IMR-90 (cell line): ENCODE data around the gene GDF15. TPM values are rescaled to one million over a fixed set of nuclear protein-coding genes. Genes with fewer than 3 reads are reported as not detected.

Experiments used
- ATAC-seq: fragments of 200-7000 bp; cut with Tn5 transposase; 2 replicates; pipeline ENCODE4 v1.9.1; 2020; ENCODE audit warnings: low read depth, mild to moderate bottlenecking, moderate library complexity
- BruUV-seq: library from RNA; stranded (reverse); fragments of 400-500 nt; replicated peaks from 2 replicates; lab custom pipeline; 2021; lab: Mats Ljungman, UMichigan
- CTCF ChIA-PET: fragments of 300-600 bp; formaldehyde crosslinking; extraction: SDS; loops from one replicate; lab custom pipeline; 2021; ENCODE audit warnings: antibody characterized with exemption; lab: Yijun Ruan, JAX
- POLR2A ChIA-PET: fragments of 300-600 bp; sonication (Branson Sonifier 250); formaldehyde crosslinking; loops from one replicate; lab custom pipeline; 2022; ENCODE audit warnings: antibody characterized with exemption; ENCODE audit not compliant: unreplicated experiment; lab: Charles Lee
- DNase-seq: peaks from one replicate; pipeline ENCODE4 v3.0.0; 2013
- H2AFZ ChIP-seq: replicated peaks from 2 replicates; pipeline ENCODE3; 2013; ENCODE audit warnings: low read length, mild to moderate bottlenecking; ENCODE audit not compliant: poor library complexity
- H2AK5ac ChIP-seq: 2 replicates; pipeline ENCODE4 v1.6.1; 2013; ENCODE audit warnings: low read depth, low read length, inconsistent platforms
- H2AK9ac ChIP-seq: replicated peaks from 2 replicates; pipeline ENCODE3; 2013; ENCODE audit warnings: mild to moderate bottlenecking, low read depth, low read length, moderate library complexity; ENCODE audit not compliant: poor library complexity
- H2BK120ac ChIP-seq: 2 replicates; pipeline ENCODE4 v1.6.1; 2013; ENCODE audit warnings: low read depth, low read length, inconsistent platforms
- H2BK15ac ChIP-seq: 3 replicates; pipeline ENCODE4 v1.6.1; 2013; ENCODE audit warnings: low read depth, low read length, inconsistent platforms
- H2BK20ac ChIP-seq: 2 replicates; pipeline ENCODE4 v1.6.1; 2013; ENCODE audit warnings: low read depth, mild to moderate bottlenecking, inconsistent platforms, low read length, moderate library complexity
- H2BK5ac ChIP-seq: 2 replicates; pipeline ENCODE4 v1.6.1; 2013; ENCODE audit warnings: mild to moderate bottlenecking, low read depth, low read length, inconsistent platforms; ENCODE audit not compliant: poor library complexity, severe bottlenecking
- H3K14ac ChIP-seq: replicated peaks from 2 replicates; pipeline ENCODE4 v1.6.1; 2013; ENCODE audit warnings: low read depth, low read length, inconsistent platforms
- H3K18ac ChIP-seq: 2 replicates; pipeline ENCODE4 v1.6.1; 2013; ENCODE audit warnings: low read depth, low read length, control low read depth
- H3K23ac ChIP-seq: 2 replicates; pipeline ENCODE4 v1.6.1; 2013; ENCODE audit warnings: low read depth, low read length, inconsistent platforms
- H3K27ac ChIP-seq: 2 replicates; pipeline ENCODE4 v1.5.1; 2013; ENCODE audit warnings: mild to moderate bottlenecking, control low read depth, low read length; ENCODE audit not compliant: insufficient read depth
- H3K27me3 ChIP-seq: 2 replicates; pipeline ENCODE4 v1.6.1; 2013; ENCODE audit warnings: low read length; ENCODE audit not compliant: control insufficient read depth, insufficient read depth
- H3K36me3 ChIP-seq: 2 replicates; pipeline ENCODE4 v1.6.1; 2013; ENCODE audit warnings: low read length, mixed read lengths; ENCODE audit not compliant: control insufficient read depth, insufficient read depth
- H3K4ac ChIP-seq: 2 replicates; pipeline ENCODE4 v1.6.1; 2013; ENCODE audit warnings: low read depth, low read length, inconsistent platforms
- H3K4me1 ChIP-seq: 2 replicates; pipeline ENCODE4 v1.6.1; 2013; ENCODE audit warnings: low read length, mixed read lengths; ENCODE audit not compliant: control insufficient read depth, insufficient read depth
- H3K4me2 ChIP-seq: 2 replicates; pipeline ENCODE4 v1.6.1; 2013; ENCODE audit warnings: low read depth, mild to moderate bottlenecking, control low read depth, low read length, moderate library complexity
- H3K4me3 ChIP-seq: 2 replicates; pipeline ENCODE4 v1.5.1; 2013; ENCODE audit warnings: low read depth, mild to moderate bottlenecking, control low read depth, low read length, moderate library complexity; ENCODE audit not compliant: insufficient read depth
- H3K56ac ChIP-seq: 2 replicates; pipeline ENCODE4 v1.6.1; 2013; ENCODE audit warnings: low read length, inconsistent platforms; ENCODE audit not compliant: insufficient read depth; ENCODE audit errors: extremely low read depth
- H3K79me1 ChIP-seq, 2 experiments: 2 replicates each; pipeline ENCODE4 v1.6.1; 2013; ENCODE audit warnings: low read length in 2 of 2, inconsistent platforms in 1 of 2, low read depth in 1 of 2
- H3K9ac ChIP-seq: 2 replicates; pipeline ENCODE4 v1.6.1; 2013; ENCODE audit warnings: low read depth, low read length, control low read depth
- H3K9me1 ChIP-seq: 2 replicates; pipeline ENCODE4 v1.6.1; 2013; ENCODE audit warnings: low read length, inconsistent platforms; ENCODE audit not compliant: insufficient read depth
- H3K9me3 ChIP-seq: 2 replicates; pipeline ENCODE4 v1.6.1; 2013; ENCODE audit warnings: low read length; ENCODE audit not compliant: control insufficient read depth, insufficient read depth
- H4K20me1 ChIP-seq: 2 replicates; pipeline ENCODE4 v1.6.1; 2013; ENCODE audit warnings: low read length, inconsistent platforms; ENCODE audit not compliant: insufficient read depth
- H4K5ac ChIP-seq: 2 replicates; pipeline ENCODE4 v1.6.1; 2013; ENCODE audit warnings: mild to moderate bottlenecking, low read depth, low read length, control low read depth
- H4K8ac ChIP-seq, 2 experiments: 2 replicates each; pipeline ENCODE4 v1.6.1; 2013; ENCODE audit warnings: low read depth in 2 of 2, low read length in 2 of 2, control low read depth in 1 of 2, inconsistent platforms in 1 of 2
- H4K91ac ChIP-seq: 2 replicates; pipeline ENCODE4 v1.6.1; 2013; ENCODE audit warnings: low read depth, low read length, inconsistent platforms; ENCODE audit not compliant: insufficient read depth
- BHLHE40 ChIP-seq: fragments of 150-350 bp; IDR thresholded peaks from 2 replicates; pipeline ENCODE4 v1.6.1; 2016; ENCODE audit warnings: mild to moderate bottlenecking, low read depth, low read length
- CEBPB ChIP-seq: IDR thresholded peaks from 2 replicates; pipeline ENCODE4 v1.6.1; 2012; ENCODE audit warnings: low read depth, low read length, improper control_type of control experiment
- CHD1 ChIP-seq: IDR thresholded peaks from 2 replicates; pipeline ENCODE4 v1.6.1; 2012; ENCODE audit warnings: low read depth, low read length, improper control_type of control experiment
- CTCF ChIP-seq: conservative IDR thresholded peaks from 2 replicates; pipeline ENCODE4 v1.5.1; 2012; ENCODE audit warnings: mild to moderate bottlenecking, low read depth, low read length, improper control_type of control experiment
- ELK1 ChIP-seq: fragments of 150-350 bp; IDR thresholded peaks from 2 replicates; pipeline ENCODE4 v1.6.1; 2016; ENCODE audit warnings: low read depth, mild to moderate bottlenecking, low read length, moderate library complexity, borderline replicate concordance
- FOS ChIP-seq: fragments of 150-350 bp; IDR thresholded peaks from 2 replicates; pipeline ENCODE4 v1.6.1; 2016; ENCODE audit warnings: low read depth, low read length
- MAFK ChIP-seq: IDR thresholded peaks from 2 replicates; pipeline ENCODE4 v1.6.1; 2012; ENCODE audit warnings: low read depth, low read length, improper control_type of control experiment
- MAZ ChIP-seq: IDR thresholded peaks from 2 replicates; pipeline ENCODE4 v1.6.1; 2012; ENCODE audit warnings: low read depth, mild to moderate bottlenecking, low read length, improper control_type of control experiment, moderate library complexity, borderline replicate concordance
- MXI1 ChIP-seq: IDR thresholded peaks from 2 replicates; pipeline ENCODE4 v1.6.1; 2012; ENCODE audit warnings: low read depth, mild to moderate bottlenecking, low read length, moderate library complexity, borderline replicate concordance
- NFE2L2 ChIP-seq: fragments of 150-350 bp; IDR thresholded peaks from 2 replicates; pipeline ENCODE4 v1.6.1; 2016; ENCODE audit warnings: low read depth, mild to moderate bottlenecking, low read length
- POLR2A ChIP-seq: IDR thresholded peaks from 2 replicates; pipeline ENCODE4 v1.6.1; 2012; ENCODE audit warnings: mild to moderate bottlenecking, low read depth, low read length
- RAD21 ChIP-seq: IDR thresholded peaks from 2 replicates; pipeline ENCODE4 v1.6.1; 2012; ENCODE audit warnings: low read length, improper control_type of control experiment
- RCOR1 ChIP-seq: IDR thresholded peaks from 2 replicates; pipeline ENCODE4 v1.6.1; 2012; ENCODE audit warnings: mild to moderate bottlenecking, low read length, improper control_type of control experiment; ENCODE audit not compliant: insufficient replicate concordance
- RFX5 ChIP-seq: IDR thresholded peaks from 2 replicates; pipeline ENCODE4 v1.8.0; 2012; ENCODE audit warnings: low read depth, mild to moderate bottlenecking, low read length, moderate library complexity
- SMC3 ChIP-seq: fragments of 150-350 bp; IDR thresholded peaks from 2 replicates; pipeline ENCODE4 v1.6.1; 2016; ENCODE audit warnings: low read depth, mild to moderate bottlenecking, antibody characterized with exemption, low read length, moderate library complexity
- USF2 ChIP-seq: fragments of 150-350 bp; IDR thresholded peaks from 2 replicates; pipeline ENCODE4 v1.6.1; 2017; ENCODE audit warnings: mild to moderate bottlenecking, antibody characterized with exemption, low read length, low read depth
- WGBS, 2 experiments: methylation state at CpG; one replicate each; pipeline versions ENCODE4 v1.1.5 to v1.1.7; 2013; ENCODE audit warnings: missing lambda C conversion rate in 2 of 2; ENCODE audit not compliant: insufficient read length in 1 of 2; ENCODE audit errors: extremely low coverage in 2 of 2; 5-methylcytosine and 5-hydroxymethylcytosine counted together
- dilution Hi-C: fragments of 300-500 bp; cut with HindIII; formaldehyde crosslinking; loops from one replicate; pipeline ENCODE4 v1.14.3; 2018; ENCODE audit warnings: low sequenced_read_pairs; ENCODE audit not compliant: unreplicated experiment
- in situ Hi-C: fragments of 300-500 bp; cut with MboI; formaldehyde crosslinking; loops from 3 replicates; pipeline ENCODE4 v1.14.3; 2019; ENCODE audit warnings: low sequenced_read_pairs, inconsistent platforms, mixed read lengths
- intact Hi-C: fragments of 100-400 bp; cut with micrococcal nuclease; formaldehyde crosslinking; loops from 2 replicates; pipeline ENCODE4 v1.10.0; 2022
- polyA plus RNA-seq, 3 experiments: library from polyadenylated mRNA; depleted of rRNA; stranded (reverse); fragments of >200 nt; gene quantifications; 2 replicates each; pipeline ENCODE4 v1.2.3, GENCODE V29; 2012; ENCODE audit warnings: low replicate concordance in 1 of 3
- total RNA-seq: library from RNA; depleted of rRNA; stranded (reverse); fragments of >200 nt; gene quantifications from 2 replicates; pipeline ENCODE4 v1.2.3, GENCODE V29; 2012

The GDF15 gene
- total and polyA plus RNA-seq, 2 of the 4 experiments (the other 2 are of a cell fraction), result 5.6 to 49.8 TPM

GRCh38 chr19:18357041-18357440 lies 28.9 kb upstream of the GDF15 start:
- Histone ChIP-seq H3K4me1 (no peaks in the 10 kb centered on the region), H4K5ac (no peak overlapping the region), H3K79me1 (peaks cover 0 to 4% of the 10 kb centered on the region in 2 experiments; a peak in 1 of 4 replicates), H3K4ac (no peak overlapping the region), H2BK5ac (no peak overlapping the region), H3K4me2 (no peak overlapping the region), H2BK15ac (no peak overlapping the region), H3K56ac (no peak overlapping the region), H3K14ac (no peak overlapping the region), H3K9ac (no peak overlapping the region), H3K23ac (no peak overlapping the region), H3K9me1 (peaks cover 3% of the 10 kb centered on the region; the same call in 1 of the 2 replicates), H3K27ac (no peak overlapping the region), H3K18ac (no peak overlapping the region), H2AK9ac (peak overlapping the region; percentile 73), H2BK120ac (no peak overlapping the region), H4K91ac (no peak overlapping the region), H3K27me3 (no peaks in the 10 kb centered on the region), H3K4me3 (no peak overlapping the region), H2BK20ac (no peak overlapping the region), H4K20me1 (no peaks in the 10 kb centered on the region), H2AFZ (no peak overlapping the region), H2AK5ac (no peak overlapping the region), H3K9me3 (peaks cover 9% of the 10 kb centered on the region), H3K36me3 (peaks cover 34% of the 10 kb centered on the region), H4K8ac (no peak overlapping the region)
- TF ChIP-seq NFE2L2 (no peak), RCOR1 (no peak), CHD1 (no peak), MAFK (no peak), CTCF (no peak), RAD21 (no peak), MAZ (no peak), USF2 (no peak), POLR2A (no peak), CEBPB (no peak), MXI1 (no peak), RFX5 (no peak), BHLHE40 (no peak), FOS (no peak), SMC3 (no peak), ELK1 (no peak)
- no TSS peak for BruUV-seq
- 100% methylated on average over 1 of the region's 3 CpGs; no CpG with 5 or more reads in 1 of the 2 experiments for WGBS, 2 experiments
- no peak for ATAC-seq
- ChIA-PET POLR2A (no interaction called here), CTCF (no interaction called here)
- in situ Hi-C loops (no loop called here), dilution Hi-C loops (no loop called here), intact Hi-C loops (no loop called here)
- no peak for DNase-seq
